Measurements from ENCODE around the gene PLOD3. TPM values are rescaled to one million over a fixed set of nuclear protein-coding genes. Genes with fewer than 3 reads are reported as not detected.

PLOD3 gene
- total and polyA plus RNA-seq, 9 of the 15 experiments (the other 6 are each of a cell fraction or from before 2014, with no cell fraction given): 2.8 to 101 (median 30.9) TPM

- TF ChIP-seq PBX2 (CRISPR knock-in tag; IDR thresholded peaks at IDR 0.05; ENCODE audit: low read depth): no peak
- 0 out of 2 replicates have a peak, but pooled peaks have one; percentile 32 for TF ChIP-seq PBX2 (tag; conservative IDR thresholded peaks at IDR 0.05; ENCODE audit: low read depth)
- no peak for TF ChIP-seq ZZZ3 (IDR thresholded peaks at IDR 0.05)
- TF ChIP-seq MEIS2 (IDR thresholded peaks at IDR 0.05; ENCODE audit: partially characterized antibody): peak; percentile 63
- TF ChIP-seq ETV5 (CRISPR knock-in tag; IDR thresholded peaks at IDR 0.05; ENCODE audit: low read depth): no peak
- TF ChIP-seq ESRRA (IDR thresholded peaks at IDR 0.05; ENCODE audit: borderline replicate concordance, low read depth): peak; percentile 82
- TF ChIP-seq PRDM10 (IDR thresholded peaks at IDR 0.05; ENCODE audit: partially characterized antibody): no peak
- peak; percentile 47 for TF ChIP-seq REST (IDR thresholded peaks at IDR 0.05; ENCODE audit: borderline replicate concordance)
- no peak for TF ChIP-seq REST (CRISPR knock-in tag; IDR thresholded peaks at IDR 0.05; ENCODE audit: low read depth)
- no peak for TF ChIP-seq ZNF134 (CRISPR knock-in tag; conservative IDR thresholded peaks at IDR 0.05)
- peak; percentile 19; the same call in 1 of the 2 replicates for TF ChIP-seq SPI1 (IDR thresholded peaks at IDR 0.05; ENCODE audit: borderline replicate concordance, low read depth, low read length)
- TF ChIP-seq DIDO1 (tag; IDR thresholded peaks at IDR 0.05; ENCODE audit: low read depth): no peak
- no peak for TF ChIP-seq CREBBP (IDR thresholded peaks at IDR 0.05; ENCODE audit: low read depth, low read length)
Observed at GRCh38 chr7:101200862-101201599, 16.4 kb downstream of the PLOD3 start, which contains the start of gene MOGAT3 (continued).

Measured in K562 (cell line).